SW 1271 (cell line): ENCODE measurements around the gene MECP2.
"Not testable (repeated sequence)": the region's sequence is repeated elsewhere in the genome, so short reads cannot be mapped to it uniquely, and the experiment has no call there.

Experiments
- DNase-seq, 2 experiments: peaks; one replicate each; lab custom pipeline; 2025; lab: John Stamatoyannopoulos, UW

Gene MECP2

DNA sequence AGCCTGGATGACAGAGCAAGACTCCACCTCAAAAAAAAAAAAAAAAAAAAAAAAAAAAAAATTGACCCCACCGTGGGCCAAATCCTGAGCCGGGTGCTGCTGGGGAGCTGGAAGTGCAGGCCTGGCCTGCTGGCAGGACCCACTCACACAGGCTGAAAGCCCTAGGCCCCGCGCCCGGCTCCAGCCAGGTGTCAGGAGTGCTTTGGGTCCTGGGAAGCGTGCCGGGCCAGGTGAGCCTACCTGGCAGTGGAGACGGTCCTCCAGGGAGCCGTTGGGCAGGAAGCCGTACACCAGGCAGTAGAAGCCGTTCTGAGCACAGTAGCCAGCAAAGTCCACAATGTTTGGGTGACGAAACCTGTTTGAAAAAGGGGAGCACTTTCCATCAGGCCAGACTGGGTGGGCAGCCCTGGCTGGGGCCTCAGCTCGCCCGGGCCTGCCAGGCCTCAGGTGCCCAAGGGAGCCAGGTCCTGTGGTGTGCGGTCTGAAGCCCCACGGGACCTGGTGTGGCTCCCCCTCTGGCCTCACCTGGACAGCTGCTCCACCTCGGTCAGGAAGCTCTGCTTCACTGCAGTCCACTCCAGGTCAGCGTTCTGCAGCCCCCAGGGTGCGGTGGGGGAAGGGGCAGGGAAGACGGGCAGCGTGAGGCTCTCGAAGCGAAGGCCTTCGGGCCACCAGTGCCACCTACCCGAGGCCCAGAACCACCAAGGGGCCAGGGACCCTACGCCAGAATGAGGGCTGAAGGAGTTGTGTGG lies 79.6 kb downstream of the MECP2 start:
- DNase-seq = no peak

DNA sequence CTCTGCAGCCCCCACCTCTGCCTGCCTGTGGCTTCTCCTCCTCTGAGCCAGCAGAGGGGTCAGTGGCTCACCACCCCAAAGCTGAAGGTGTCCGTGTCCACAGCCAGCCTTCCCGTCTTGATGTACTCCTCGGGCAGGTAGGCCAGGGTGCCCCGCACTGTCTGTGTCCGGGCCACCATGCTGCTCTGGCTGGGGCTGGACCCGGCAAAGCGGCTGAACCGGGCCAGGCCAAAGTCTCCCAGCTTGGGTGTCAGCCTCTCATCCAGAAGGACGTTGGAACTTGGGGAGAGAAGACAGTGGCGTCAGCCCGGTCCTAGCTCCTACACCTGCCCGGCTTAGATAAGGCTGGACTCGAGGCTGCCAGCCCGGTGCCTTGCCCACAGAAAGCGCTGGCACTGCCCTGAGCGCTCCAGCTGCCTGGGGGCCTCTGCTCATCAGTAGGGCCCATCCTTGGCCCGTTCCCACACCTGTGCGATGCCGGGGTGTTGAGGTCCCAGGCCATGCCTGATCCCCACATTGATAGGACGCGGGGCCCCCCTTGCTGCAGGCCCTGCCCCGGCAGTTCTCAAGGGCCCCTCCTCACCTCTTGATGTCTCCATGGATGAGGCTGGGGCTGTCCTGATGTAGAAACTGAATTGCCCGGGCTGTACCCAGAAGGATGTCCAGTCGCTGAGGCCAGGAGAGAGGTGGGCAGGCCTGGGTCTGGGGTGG lies 81.0 kb downstream of the MECP2 start:
- DNase-seq = no peak

DNA sequence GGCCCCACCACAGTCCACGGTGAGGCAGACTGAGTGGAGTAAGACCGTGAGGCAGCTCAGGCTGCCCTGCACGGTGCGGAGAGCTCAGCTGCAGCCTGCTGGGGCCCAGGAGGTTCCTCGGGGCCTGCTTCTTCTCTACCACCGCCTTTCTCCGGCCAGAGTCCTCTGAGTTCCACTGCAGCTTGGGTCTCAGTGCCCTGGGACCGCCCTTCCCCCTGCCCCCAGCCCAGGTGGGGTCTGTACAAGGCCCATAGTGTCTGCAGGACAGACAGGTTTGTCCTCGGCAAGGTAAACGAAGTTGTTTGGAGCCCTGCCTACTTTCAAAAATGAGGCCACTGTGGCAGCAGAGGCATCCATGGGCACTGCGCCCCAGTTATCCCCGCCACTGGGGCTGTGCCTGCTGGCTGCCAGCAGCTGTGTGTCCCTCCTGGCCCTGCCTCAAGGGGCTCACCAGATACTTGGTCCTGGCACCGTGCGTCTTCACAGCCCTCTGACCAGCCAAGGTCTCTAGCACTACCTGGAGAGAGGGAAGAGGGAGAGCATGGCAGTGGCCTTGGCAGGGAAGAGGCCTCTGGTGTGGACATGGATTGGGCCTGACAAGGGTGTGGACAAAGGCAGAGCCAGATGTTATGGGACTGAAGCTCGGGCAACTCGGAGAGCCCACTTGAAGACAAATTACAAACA lies 81.8 kb downstream of the MECP2 start:
- DNase-seq = no peak

DNA sequence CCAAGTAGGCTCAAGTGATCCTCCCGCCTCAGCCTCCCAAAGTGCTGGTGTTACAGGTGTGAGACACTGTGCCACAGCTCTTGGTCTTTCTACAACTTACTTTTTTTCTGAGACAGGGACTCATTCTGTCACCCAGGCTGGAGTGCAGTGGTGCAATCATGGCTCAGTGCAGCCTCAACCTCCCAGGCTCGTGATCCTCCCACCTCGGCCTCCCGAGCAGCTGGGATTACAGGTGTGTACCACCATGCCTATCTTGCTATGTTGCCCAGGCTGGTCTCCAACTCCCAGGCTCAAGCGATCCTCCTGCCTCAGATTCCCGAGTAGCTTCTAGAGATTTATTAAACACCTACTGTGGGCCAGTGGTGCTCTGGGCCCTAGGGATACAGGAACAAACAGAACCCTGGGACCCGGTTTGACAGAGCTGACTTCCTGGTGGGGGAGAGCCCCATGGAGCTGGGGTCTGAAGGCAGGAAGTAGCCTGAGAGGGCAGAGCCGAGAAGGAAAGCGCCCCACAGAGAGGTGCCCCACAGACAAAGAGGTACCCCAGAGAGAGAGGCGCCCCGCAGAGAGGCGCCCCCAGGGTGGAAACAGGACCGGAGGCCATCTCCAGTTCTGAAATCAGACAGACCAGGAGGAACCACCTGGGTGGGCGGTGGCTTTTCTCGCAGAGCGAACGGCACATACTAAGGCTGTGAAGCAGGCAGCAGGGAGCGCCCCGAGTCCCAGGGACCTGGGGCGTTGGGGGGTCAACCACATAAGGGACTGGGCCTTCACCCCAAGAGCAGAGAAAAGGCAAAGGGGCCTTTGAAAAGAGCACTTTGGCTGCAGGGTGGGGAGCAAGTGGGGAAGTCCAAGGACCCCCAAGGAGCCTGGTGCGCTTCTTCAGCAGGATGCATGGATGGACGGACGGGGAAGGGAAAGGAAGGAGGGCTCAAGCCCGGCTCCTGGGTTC lies 82.8 kb downstream of the MECP2 start:
- no peak for DNase-seq

DNA sequence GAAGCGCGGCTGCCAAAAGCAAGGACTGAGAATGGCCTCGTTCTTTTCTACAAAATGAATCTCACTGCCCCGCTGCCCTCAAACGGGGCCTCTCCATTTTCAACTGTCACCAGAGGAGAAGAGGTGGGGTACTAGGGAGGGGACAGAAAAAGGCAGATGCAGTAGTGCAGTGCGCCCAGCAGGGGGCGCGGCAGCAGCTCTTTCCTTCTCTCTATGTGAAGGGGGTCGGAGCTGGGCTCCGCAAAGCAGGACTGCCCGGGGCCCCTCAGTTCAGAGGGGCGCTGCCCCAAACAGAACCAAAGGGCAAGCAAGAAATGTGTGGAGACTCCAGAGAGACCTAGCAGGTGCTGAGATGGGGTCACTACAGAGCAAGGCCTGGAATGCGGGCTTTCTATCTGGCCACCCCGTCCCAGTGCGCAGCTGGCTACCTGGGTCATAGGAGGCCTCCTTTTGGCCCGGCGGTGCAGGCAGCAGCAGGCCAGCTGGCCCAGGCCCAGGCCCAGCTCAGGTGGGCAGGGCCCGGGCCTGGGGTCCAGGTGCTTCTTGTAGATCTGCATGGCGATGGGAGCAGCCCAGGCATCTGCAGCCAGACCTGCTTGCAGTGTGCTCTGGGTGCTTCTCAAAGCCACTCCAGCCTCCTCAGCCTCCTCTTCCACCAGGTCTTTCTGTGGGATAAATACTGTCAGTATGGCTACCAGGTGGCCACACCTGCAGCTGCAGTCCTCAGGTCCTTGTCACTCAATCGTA lies 83.7 kb downstream of the MECP2 start:
- peak in 1 of 2 experiments; percentile 21 for DNase-seq

DNA sequence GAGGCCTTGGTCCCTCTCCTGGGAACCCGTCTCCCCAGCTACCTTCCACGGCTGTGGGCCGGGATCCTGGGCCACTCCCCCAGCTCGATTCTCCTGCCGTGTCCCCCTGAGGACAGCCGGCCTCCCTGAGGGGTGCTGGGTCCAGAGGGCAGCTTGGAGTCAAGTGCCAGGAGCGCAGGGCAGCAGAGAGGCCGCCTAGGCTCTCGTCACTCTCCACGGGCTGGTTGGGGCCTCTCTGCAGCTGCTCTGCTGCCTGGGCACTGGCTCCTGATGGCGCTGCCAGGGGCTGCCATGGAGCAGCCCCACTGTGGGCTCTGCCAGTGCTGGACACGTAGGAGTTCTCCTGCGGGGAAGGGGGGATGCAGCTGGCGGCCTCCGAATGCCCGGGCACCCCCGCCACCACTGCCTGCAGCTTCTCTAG lies 84.5 kb downstream of the MECP2 start:
- no peak for DNase-seq

DNA sequence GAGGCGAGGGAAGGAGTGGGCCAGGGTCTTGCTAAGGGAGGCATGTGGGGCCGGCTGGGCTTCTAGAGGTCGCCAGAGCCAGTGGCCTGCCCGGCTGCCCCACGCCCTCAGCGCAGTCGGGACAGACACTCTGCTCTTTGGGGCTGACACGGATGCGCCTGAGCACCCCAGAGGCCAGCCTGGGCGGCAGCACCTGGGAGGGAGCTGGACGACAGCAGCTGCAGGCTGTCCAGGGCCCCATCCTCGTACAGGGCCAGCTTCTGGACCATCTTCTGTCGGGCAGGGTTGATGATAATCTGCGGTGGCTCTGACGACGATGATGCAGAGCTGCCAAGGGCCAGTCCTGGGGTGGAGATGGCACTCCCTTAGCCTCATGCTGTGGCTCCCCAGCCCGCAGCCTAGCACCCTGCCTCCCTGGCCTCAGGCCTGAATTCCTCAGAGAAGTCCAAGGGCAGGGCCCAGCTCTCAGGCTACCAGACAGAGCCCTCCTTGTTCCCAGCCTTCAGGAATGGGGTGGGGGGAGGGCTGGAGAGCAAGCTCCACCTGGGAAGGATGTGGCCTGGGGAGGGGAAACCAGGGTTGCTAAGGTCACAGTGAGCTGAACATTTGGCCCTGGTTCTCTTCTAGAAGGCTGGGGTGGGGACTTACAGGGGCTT lies 85.1 kb downstream of the MECP2 start:
- DNase-seq = no peak

DNA sequence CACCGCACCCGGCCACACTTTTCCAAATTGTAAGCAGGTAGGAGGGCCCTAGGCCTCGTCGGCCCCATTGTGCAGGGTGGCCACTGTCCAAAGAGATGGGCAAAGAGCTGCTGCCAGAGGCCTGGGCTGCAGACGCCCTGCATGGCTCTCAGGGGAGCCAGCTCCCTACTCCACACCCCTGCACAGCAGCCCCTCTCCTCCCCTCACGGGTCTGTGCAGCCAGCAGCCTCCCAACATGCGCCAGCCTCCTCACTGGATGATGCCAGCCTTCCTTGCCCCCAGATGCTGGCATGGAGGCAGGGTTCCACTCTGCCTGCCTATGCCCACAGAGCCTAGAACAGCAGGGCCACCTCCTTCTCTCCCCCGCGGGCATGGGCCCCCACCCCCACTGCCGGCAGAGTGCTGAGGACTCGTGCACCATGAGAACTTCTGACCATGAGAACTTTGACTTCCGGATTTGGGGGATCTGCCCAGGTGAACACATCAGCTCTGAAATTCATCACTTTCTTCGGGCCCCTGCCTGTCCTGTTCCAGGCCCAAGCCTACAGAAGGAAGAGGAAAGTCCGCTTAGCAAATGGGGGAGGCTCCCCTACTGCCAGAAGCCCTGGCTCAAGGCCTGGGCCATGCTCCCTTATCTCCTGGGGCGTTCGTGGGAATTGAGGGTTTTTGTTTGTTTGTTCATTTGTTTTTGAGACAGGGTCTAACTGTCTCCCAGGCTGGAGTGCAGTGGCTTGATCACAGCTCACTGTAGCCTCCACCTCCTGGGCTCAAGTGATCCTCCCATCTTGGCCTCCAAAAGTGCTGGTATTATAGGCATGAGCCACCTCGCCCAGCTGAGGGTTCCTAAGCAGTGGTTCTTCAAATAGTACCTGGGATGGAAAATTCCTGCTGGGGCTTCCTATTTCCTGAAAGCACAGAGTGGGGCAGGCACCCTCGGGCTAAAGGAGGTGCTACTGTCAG lies 85.9 kb downstream of the MECP2 start:
- DNase-seq = no peak

DNA sequence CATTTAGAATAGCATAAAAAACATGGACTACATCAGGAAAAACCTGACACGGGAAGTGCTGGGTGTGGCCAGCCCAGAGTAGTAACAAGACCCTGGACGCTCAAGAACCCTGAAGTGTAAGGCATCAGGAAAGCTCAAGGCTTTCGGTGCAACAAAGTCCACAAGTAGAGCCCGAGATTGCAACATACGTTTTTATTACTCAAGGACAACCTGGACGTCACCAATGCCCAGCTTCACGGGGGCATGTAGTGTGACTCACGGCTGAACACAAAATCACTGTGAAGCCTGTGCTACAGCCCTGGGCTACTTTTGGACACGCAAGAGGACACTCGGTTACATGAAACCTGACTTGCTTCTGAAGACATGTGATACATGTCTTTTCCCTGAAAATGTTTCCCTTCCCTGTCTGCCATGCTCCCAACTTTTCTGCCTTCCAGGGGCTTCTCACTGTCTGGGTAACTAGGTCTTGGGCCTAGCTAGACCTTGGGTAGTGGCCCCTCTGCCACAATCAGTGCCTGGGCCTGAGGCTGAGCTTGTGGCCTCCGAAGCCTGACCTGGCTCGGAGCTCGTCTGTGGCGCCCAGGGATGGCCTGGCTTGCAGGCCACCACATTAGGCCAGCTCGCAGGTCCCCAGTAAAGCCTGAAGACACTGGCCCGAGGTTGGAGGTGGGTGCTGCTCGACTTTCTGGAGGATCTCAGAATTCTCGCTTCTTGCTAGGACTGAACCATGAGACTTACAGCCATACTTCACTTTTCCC lies 87.0 kb downstream of the MECP2 start:
- no peak for DNase-seq

DNA sequence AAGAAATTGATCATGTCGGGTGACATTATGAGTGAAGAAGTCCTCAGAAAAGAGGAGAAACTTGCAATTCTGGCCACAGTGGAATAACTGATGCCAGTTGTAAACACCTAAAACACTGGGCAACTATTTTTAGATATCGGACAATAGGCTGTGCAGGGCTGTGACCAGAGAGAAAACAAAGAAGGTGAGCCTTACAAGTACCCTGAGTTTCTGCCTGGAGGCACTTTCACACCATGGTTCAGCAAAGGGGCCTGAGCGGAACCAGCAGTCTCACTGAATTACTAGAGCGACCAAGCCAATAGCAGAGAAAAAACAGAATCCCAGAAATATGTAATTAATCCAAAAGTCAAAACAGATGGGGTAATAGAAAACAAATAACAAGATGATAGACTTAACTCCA lies 89.0 kb downstream of the MECP2 start:
- DNase-seq = no peak

DNA sequence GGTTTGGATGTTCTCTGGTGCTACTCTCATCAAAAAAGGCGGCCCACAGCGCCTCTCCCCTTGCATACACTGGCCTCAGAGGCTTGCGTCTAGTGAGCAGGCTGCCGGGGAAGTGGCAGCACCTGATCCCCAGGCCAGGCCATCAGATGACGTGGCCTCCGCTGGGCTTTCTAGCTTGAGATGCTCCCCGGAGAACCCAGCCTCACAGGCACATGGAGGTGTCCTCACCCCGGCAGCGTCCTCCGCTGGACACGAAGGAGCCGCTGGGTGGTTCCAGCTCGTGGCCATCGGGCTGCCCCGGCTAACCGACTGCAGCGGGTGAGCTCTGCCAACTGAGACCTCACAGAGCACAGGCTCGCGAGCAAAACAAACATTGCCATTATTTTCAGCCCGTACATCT lies 90.6 kb downstream of the MECP2 start:
- DNase-seq = no peak

DNA sequence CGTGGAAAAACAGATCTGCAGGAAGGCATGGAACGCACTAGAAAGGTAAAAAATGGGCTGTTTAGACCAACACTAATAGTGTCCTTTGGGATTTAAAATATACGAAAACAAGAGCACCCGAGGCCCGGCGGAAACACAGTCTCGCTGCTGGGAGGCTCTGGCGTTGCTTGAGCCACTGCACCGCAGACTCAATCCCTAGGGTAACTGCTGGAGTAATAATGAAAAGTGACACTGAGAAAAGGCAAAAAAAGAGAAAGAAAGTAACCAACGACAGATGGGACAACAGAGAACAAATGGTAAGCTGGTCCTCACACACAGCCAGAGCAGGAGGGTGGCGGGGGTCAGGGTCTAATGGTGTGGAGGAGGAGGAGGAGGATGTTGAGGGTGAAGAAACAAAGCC lies 93.2 kb downstream of the MECP2 start:
- no peak for DNase-seq

DNA sequence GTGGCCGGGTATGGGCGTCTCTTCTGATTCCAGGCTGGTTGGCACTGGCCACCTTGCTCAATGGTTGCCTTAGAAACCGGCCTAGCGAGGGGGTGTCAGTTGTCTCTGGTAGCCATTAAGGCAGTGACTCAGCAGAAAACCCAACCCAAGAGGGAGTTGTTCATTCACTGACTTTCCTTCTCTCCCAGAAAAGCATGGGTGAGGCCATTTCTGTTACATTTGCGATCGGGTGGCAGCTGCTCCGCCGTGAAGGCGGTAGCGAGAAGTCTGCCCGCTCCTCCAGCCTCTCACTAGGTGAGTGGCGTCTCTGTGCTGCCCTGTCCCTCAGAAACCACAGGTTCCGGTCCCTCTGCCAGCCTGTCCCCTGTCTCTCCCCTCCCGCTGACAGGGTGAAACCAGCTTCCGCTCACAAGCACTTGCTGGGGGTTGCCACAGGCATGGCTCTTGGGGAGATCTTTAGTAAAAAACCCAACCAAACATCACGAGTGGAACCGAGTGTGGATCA lies 95.2 kb downstream of the MECP2 start:
- no peak for DNase-seq

DNA sequence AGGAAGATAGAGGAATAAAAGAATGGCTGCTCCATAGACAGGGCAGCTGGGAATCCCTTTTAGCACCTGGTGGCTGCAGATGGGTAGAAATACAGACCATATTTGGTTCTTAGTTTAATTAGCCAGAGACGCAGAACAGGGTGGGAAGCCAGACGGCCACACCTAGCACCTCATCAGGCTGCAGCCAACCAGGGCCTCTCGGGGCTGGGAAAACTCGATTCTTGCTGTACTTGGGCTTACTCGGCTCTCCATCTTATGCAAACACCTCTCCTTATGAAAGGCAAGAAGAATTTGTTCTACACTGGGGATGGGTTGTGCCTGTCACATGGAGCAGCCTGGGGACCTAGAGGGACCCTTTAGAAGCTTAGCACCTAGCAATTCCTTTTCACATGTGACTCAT lies 97.5 kb downstream of the MECP2 start:
- DNase-seq = no peak

DNA sequence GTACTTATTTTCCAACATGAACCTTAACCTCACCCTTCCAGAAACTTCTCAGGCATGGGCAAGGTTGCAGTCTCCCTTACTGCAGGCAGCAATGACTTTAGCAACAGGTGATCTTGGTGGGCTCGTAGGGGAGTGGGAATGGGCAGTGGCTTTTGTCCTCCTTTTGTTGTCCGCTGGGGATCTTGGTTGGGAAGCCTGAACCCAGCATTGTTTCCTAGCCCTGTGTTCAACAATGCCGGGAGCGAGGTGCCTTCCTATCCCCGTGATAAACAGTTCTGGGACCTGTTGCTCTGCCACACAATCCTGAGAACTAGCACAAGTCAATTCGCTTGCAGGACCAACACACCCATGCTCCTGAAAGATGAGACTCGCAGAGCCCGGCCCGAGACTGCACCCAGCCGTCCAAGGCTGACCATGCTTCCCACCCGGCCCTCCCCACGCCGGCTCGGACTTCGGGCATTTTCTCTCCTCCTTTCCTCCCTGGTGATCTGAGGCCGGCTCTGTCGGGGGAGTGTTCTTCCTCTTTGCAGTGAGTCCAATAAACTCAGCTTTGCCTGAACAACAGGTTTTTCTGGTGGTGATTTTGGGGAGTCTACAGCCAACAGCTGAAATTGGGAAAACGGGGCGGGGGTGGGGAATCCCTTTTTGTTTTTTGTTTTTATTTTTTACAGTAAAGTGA lies 98.0 kb downstream of the MECP2 start:
- no peak for DNase-seq

DNA sequence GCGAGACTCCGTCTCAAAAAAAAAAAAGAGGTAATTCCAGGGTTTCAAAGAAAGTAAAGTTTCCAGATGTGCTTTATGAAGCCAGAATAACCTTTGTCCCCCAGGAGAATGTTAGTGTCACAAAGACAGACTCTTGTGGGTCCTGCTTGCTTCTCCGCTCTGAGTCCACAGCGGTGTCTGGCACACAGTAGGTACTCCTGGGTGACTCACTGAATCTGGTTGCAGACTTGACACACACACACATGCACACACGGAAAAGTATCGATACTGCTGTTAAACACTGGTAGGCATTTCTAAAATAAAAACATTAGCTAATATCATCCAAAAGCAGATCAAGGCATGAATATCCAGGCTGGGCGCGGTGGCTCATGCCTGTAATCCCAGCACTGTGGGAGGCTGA lies 102.0 kb downstream of the MECP2 start:
- no peak for DNase-seq

DNA sequence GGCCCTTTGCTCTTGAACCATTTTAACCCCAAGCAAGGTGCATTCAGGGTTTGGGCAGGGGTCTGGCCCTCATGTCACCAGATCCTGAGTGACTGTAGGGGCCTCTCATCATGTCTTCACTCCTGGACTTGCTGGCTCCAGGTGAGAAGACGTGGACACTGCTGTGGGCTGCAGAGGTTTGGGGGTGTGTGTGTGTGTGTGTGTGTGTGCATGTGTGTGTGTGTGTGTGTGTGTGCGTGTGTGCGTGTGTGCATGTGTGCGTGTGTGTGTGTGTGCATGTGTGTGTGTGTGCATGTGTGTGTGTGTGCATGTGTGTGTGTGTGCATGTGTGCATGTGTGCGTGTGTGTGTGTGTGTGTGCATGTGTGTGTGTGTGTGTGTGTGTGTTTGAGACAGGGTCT lies 103.1 kb downstream of the MECP2 start:
- DNase-seq = not testable (repeated sequence)

DNA sequence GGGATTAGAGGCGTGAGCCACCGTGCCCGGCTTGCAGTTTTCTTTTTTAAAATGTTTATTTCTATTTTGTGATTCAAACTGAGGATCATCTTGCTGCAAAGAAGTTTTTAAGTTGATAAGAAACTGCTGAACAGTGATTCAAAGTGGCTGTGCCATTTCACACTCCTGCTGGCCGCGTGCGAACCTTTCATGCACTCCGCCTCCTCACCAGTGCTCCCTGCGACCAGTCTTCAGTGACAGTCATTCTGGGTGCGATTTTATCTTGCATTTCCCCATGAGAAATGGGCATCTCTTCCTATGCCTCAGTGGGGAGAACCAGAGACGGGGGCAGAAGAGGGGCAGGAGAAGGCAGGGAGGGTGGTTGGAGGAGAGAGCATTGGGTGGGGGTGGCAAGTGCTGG lies 103.5 kb downstream of the MECP2 start:
- DNase-seq = no peak
